ENCODE measurements around the gene SLC4A4. TPM values are rescaled to one million over a fixed set of nuclear protein-coding genes. Genes with fewer than 3 reads are reported as not detected.
A peak's percentile ranks its signal among the peaks of the same experiment; 100 is the strongest.

Gene SLC4A4
- total RNA-seq, 1 donor from 2014 or later = 3.0 TPM

GRCh38 chr4:71473541-71474240, 134.9 kb downstream of the SLC4A4 start:
- H3K4me2 ChIP-seq (ENCODE audit: low read length) = peak overlapping the region; percentile 48
- Mint-ChIP-seq H3K27ac (ENCODE audit: unreplicated experiment) (peak overlapping the region; percentile 17), H3K36me3 (ENCODE audit: low read depth, unreplicated experiment) (no peaks in the 10 kb centered on the region), H3K4me1 (ENCODE audit: low read depth, unreplicated experiment) (peaks cover 15% of the 10 kb centered on the region), H3K9me3 (ENCODE audit: unreplicated experiment) (no peaks in the 10 kb centered on the region), H3K27me3 (ENCODE audit: low read depth, unreplicated experiment) (no peaks in the 10 kb centered on the region), H3K4me3 (ENCODE audit: unreplicated experiment) (no peak overlapping the region)
- no peak for DNase-seq (ENCODE audit: low read depth)
- H3K9me3 ChIP-seq (ENCODE audit: insufficient read depth, low read depth, low read length) = no peaks in the 10 kb centered on the region
- no peaks in the 10 kb centered on the region for H3K27me3 ChIP-seq (ENCODE audit: insufficient read depth, low read length)
- H3K4me3 ChIP-seq (ENCODE audit: insufficient read depth, low read depth, low read length) = no peak overlapping the region
- peaks cover 10% of the 10 kb centered on the region for H3K4me1 ChIP-seq (ENCODE audit: insufficient read depth, low read length)
- H3K36me3 ChIP-seq (ENCODE audit: insufficient read depth, low read length) = peaks cover 2% of the 10 kb centered on the region
- peak; percentile 37 for FAIRE-seq
- no peak overlapping the region for H2AFZ ChIP-seq (ENCODE audit: low read depth, low read length)
- H3K79me2 ChIP-seq (ENCODE audit: insufficient read depth, low read length) = no peaks in the 10 kb centered on the region
- H4K20me1 ChIP-seq (ENCODE audit: insufficient read depth, low read length) = no peaks in the 10 kb centered on the region
- H3K27ac ChIP-seq (ENCODE audit: low read depth, low read length) = peak overlapping the region; percentile 50
- H3K9ac ChIP-seq (ENCODE audit: low read length) = peak overlapping the region; percentile 9
- no peak for TF ChIP-seq EZH2 (IDR thresholded peaks at IDR 0.05; ENCODE audit: insufficient read depth, low read length)
- TF ChIP-seq CTCF (IDR thresholded peaks at IDR 0.05; ENCODE audit: insufficient read depth, low read depth, low read length) = no peak

- Mint-ChIP-seq H3K9me3 (ENCODE audit: unreplicated experiment) (no peaks in the 10 kb centered on the region), H3K27me3 (ENCODE audit: low read depth, unreplicated experiment) (no peaks in the 10 kb centered on the region), H3K4me1 (ENCODE audit: low read depth, unreplicated experiment) (peaks cover 15% of the 10 kb centered on the region), H3K27ac (ENCODE audit: unreplicated experiment) (no peak overlapping the region), H3K36me3 (ENCODE audit: low read depth, unreplicated experiment) (no peaks in the 10 kb centered on the region), H3K4me3 (ENCODE audit: unreplicated experiment) (no peak overlapping the region)
- no peak for FAIRE-seq
- H3K27me3 ChIP-seq (ENCODE audit: insufficient read depth, low read length) = no peaks in the 10 kb centered on the region
- H3K9ac ChIP-seq (ENCODE audit: low read length) = no peak overlapping the region
- H3K4me3 ChIP-seq (ENCODE audit: insufficient read depth, low read depth, low read length) = no peak overlapping the region
- H3K9me3 ChIP-seq (ENCODE audit: insufficient read depth, low read depth, low read length) = no peaks in the 10 kb centered on the region
- H3K4me1 ChIP-seq (ENCODE audit: insufficient read depth, low read length) = peaks cover 10% of the 10 kb centered on the region
- H3K27ac ChIP-seq (ENCODE audit: low read depth, low read length) = no peak overlapping the region
- TF ChIP-seq CTCF (IDR thresholded peaks at IDR 0.05; ENCODE audit: insufficient read depth, low read depth, low read length) = no peak
- TF ChIP-seq EZH2 (IDR thresholded peaks at IDR 0.05; ENCODE audit: insufficient read depth, low read length) = no peak
- no peak overlapping the region for H3K4me2 ChIP-seq (ENCODE audit: low read length)
- H4K20me1 ChIP-seq (ENCODE audit: insufficient read depth, low read length) = no peaks in the 10 kb centered on the region
- no peak overlapping the region for H2AFZ ChIP-seq (ENCODE audit: low read depth, low read length)
- peaks cover 2% of the 10 kb centered on the region for H3K36me3 ChIP-seq (ENCODE audit: insufficient read depth, low read length)
- DNase-seq (ENCODE audit: low read depth) = no peak
- H3K79me2 ChIP-seq (ENCODE audit: insufficient read depth, low read length) = no peaks in the 10 kb centered on the region
Measured at GRCh38 chr4:71474731-71475130, 135.9 kb downstream of the SLC4A4 start.

- no peaks in the 10 kb centered on the region for H3K36me3 ChIP-seq (ENCODE audit: insufficient read depth, low read length)
- no peaks in the 10 kb centered on the region for H4K20me1 ChIP-seq (ENCODE audit: insufficient read depth, low read length)
- no peak overlapping the region for H3K9ac ChIP-seq (ENCODE audit: low read length)
- no peak for TF ChIP-seq CTCF (IDR thresholded peaks at IDR 0.05; ENCODE audit: insufficient read depth, low read depth, low read length)
- TF ChIP-seq EZH2 (IDR thresholded peaks at IDR 0.05; ENCODE audit: insufficient read depth, low read length) = no peak
- DNase-seq (ENCODE audit: low read depth) (no peak), FAIRE-seq (peak; percentile 37)
- Mint-ChIP-seq H3K36me3 (ENCODE audit: low read depth, unreplicated experiment) (no peaks in the 10 kb centered on the region), H3K9me3 (ENCODE audit: unreplicated experiment) (no peaks in the 10 kb centered on the region), H3K27ac (ENCODE audit: unreplicated experiment) (no peak overlapping the region), H3K27me3 (ENCODE audit: low read depth, unreplicated experiment) (no peaks in the 10 kb centered on the region), H3K4me1 (ENCODE audit: low read depth, unreplicated experiment) (peaks cover 15% of the 10 kb centered on the region), H3K4me3 (ENCODE audit: unreplicated experiment) (no peak overlapping the region)
- H2AFZ ChIP-seq (ENCODE audit: low read depth, low read length) = no peak overlapping the region
- H3K27me3 ChIP-seq (ENCODE audit: insufficient read depth, low read length) = no peaks in the 10 kb centered on the region
- H3K4me2 ChIP-seq (ENCODE audit: low read length) = no peak overlapping the region
- H3K27ac ChIP-seq (ENCODE audit: low read depth, low read length) = no peak overlapping the region
- H3K4me1 ChIP-seq (ENCODE audit: insufficient read depth, low read length) = peaks cover 10% of the 10 kb centered on the region
- H3K79me2 ChIP-seq (ENCODE audit: insufficient read depth, low read length) = no peaks in the 10 kb centered on the region
- H3K9me3 ChIP-seq (ENCODE audit: insufficient read depth, low read depth, low read length) = no peaks in the 10 kb centered on the region
- no peak overlapping the region for H3K4me3 ChIP-seq (ENCODE audit: insufficient read depth, low read depth, low read length)
Measured at GRCh38 chr4:71476240-71476639, 137.4 kb downstream of the SLC4A4 start.
